Mesodermal cell (in vitro differentiated cells): ENCODE measurements around the gene HLA-DQB2.
"Not testable (repeated sequence)": the region's sequence is repeated elsewhere in the genome, so short reads cannot be mapped to it uniquely, and the experiment has no call there.

Experiments used
- H3K27ac ChIP-seq: 2 replicates; pipeline ENCODE4 v1.7.0; 2013; ENCODE audit warnings: mild to moderate bottlenecking, low read depth, low read length, moderate library complexity; ENCODE audit not compliant: severe bottlenecking
- H3K36me3 ChIP-seq: 2 replicates; pipeline ENCODE4 v1.7.1; 2013; ENCODE audit warnings: mild to moderate bottlenecking, low read length, moderate library complexity; ENCODE audit not compliant: control insufficient read depth, insufficient read depth
- H3K4me1 ChIP-seq: one replicate; pipeline ENCODE4 v1.7.1; 2013; ENCODE audit warnings: mild to moderate bottlenecking, low read length; ENCODE audit not compliant: insufficient read depth, control insufficient read depth, poor library complexity, severe bottlenecking
- H3K4me3 ChIP-seq: 2 replicates; pipeline ENCODE4 v1.7.0; 2013; ENCODE audit warnings: low read length, control low read depth, mild to moderate bottlenecking; ENCODE audit not compliant: insufficient read depth, poor library complexity, severe bottlenecking; ENCODE audit errors: extremely low read depth
- H3K9me3 ChIP-seq: 2 replicates; pipeline ENCODE4 v1.7.1; 2013; ENCODE audit warnings: mild to moderate bottlenecking, low read length, moderate library complexity; ENCODE audit not compliant: control insufficient read depth
- WGBS, 2 experiments: methylation state at CpG; one replicate each; pipeline ENCODE4 v1.1.5; 2013; ENCODE audit warnings: missing lambda C conversion rate in 2 of 2; ENCODE audit not compliant: insufficient coverage in 2 of 2; 5-methylcytosine and 5-hydroxymethylcytosine counted together

The HLA-DQB2 gene

DNA sequence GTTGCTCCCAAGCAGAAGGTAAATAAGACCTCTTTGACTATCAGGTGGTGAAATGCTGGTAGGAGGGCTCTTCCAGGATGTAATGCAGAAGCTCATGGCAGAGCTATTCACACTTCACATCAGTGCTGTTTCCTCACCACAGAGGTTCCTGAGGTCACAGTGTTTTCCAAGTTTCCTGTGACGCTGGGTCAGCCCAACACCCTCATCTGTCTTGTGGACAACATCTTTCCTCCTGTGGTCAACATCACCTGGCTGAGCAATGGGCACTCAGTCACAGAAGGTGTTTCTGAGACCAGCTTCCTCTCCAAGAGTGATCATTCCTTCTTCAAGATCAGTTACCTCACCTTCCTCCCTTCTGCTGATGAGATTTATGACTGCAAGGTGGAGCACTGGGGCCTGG is 17.7 kb downstream of the HLA-DQB2 start:
- WGBS, 2 experiments = 70 to 72% methylated on average over 1 of the region's 1 CpG
- not testable (repeated sequence) for H3K9me3 ChIP-seq

DNA sequence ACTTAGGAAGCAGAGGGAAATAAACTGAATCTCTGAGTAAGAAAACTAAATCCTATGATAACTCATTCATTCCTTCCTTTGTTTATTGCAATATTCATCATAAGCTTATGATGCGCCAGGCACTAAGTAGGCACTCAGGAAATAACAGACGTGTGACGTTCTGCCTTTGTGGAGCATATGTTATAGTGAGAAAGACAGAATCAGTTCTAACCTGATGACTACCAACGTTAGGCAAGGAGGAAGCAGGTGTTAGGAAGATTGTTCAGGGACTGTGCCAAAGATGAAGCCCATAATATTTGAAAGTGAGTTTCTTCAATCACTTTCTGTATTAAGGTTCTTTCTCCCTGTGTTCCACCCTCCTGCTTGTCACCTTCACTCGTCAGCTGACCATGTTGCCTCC is 18.6 kb downstream of the HLA-DQB2 start:
- no peak overlapping the region for H3K27ac ChIP-seq
- 81 to 95% methylated on average over 4 to 5 of the region's 5 CpGs for WGBS, 2 experiments
- no peak overlapping the region for H3K4me3 ChIP-seq
- H3K4me1 ChIP-seq = no peaks in the 10 kb centered on the region
- H3K36me3 ChIP-seq = no peaks in the 10 kb centered on the region
- H3K9me3 ChIP-seq = no peaks in the 10 kb centered on the region

More for the DNA sequence above, 17.7 kb downstream of the HLA-DQB2 start:
- not testable (repeated sequence) for H3K4me3 ChIP-seq, H3K4me1 ChIP-seq, H3K36me3 ChIP-seq, H3K27ac ChIP-seq

DNA sequence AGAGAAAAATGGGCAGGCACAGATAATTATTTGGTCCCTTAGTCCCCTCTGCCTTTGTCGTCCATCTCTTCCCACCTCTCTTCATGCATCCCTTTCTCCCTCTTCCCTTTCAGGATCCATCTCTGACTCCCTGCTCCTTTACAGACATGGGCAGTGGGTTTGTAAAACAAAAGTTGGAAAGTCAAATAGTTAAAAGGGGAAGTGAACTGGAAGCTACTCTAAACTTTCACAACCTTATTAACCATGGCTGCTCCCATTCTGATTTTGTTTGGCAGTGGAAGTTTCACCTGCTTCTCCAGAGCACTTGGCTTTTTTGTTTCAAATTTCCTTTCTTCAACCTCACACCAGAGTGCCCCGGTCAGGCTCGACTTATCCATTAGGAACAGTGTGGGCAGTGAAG is 21.0 kb downstream of the HLA-DQB2 start:
- WGBS, 2 experiments = 100% methylated on average over 1 of the region's 3 CpGs; no CpG with 5 or more reads in 1 of the 2 experiments
- no peaks in the 10 kb centered on the region for H3K9me3 ChIP-seq
- no peaks in the 10 kb centered on the region for H3K4me1 ChIP-seq
- H3K36me3 ChIP-seq = no peaks in the 10 kb centered on the region
- no peak overlapping the region for H3K27ac ChIP-seq
- no peak overlapping the region for H3K4me3 ChIP-seq

DNA sequence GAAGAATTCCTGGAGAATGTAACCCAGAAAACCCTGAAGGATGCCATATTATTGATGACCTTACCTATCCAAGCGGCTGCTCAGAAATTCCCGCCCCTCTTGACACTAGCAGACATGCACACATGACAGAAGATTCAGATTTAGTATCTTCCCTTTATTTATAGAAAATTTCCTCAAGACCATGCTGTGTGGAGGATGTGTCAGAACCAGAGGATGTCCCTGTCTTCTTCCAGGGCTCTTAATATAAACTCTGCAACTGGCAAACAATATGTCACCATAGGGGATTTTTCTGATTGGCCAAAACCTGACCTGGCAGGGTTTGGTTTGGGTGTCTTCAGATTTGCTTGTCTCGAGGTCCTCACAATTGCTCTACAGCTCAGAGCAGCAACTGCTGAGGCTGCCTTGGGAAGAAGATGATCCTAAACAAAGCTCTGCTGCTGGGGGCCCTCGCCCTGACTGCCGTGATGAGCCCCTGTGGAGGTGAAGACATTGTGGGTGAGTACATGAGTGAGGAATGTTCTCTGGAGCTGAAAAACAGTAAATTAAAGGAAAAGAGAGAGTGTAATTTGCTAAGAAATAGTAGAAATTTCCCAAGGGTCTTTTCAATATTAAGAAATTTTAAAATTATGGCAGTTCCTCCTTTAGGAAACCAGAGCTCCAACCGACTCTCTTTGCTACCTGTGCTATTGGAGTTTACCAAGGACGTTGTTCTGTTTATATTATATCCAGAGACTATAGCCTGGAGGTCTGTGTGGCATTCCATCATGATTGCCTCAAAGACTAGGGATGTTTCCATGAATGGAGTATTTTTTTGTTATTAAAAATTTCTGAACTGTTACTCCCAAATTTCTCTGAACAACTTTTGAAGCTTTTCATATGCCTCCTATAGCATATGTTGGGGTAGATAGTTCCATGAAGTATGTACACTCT is 22.0 kb downstream of the HLA-DQB2 start, which contains the start of gene HLA-DQA2:
Gene HLA-DQA2, plus strand, starts transcription at position 361 of the 930 bp plus-strand sequence. Its CDS starts 53 bp downstream, at position 414.
- H3K4me1 ChIP-seq = no peaks in the 10 kb centered on the region
- H3K4me3 ChIP-seq = no peak within 1 kb of the TSS
- 71 to 88% methylated on average over 2 to 3 of the region's 7 CpGs for WGBS, 2 experiments
- no peak within 1 kb of the TSS for H3K27ac ChIP-seq
- no peaks in the 10 kb centered on the region for H3K9me3 ChIP-seq
- no peaks in the 10 kb centered on the region for H3K36me3 ChIP-seq

DNA sequence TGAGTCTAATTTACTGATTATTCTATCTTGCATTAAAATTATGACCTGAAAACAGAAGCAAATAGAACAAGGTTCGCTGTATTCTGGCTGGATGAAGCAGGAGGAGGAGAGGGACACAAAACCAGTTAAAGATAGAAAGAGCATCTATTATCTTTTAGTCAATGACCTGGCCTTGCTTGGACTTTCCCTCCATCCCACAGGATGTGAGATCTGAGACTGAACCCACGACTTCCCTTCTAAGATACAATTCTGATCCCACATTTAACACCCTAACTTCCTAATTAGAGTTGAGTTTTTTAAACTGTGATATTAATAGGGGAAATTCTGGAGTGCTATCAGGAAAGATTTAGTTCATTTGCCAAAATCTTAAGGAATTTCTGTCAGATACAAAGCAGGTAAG is 25.2 kb downstream of the HLA-DQB2 start:
- no peaks in the 10 kb centered on the region for H3K4me1 ChIP-seq
- H3K9me3 ChIP-seq = no peaks in the 10 kb centered on the region
- WGBS, 2 experiments = no CpG with 5 or more reads among the region's 2 CpGs
- no peaks in the 10 kb centered on the region for H3K36me3 ChIP-seq
- no peak overlapping the region for H3K27ac ChIP-seq
- no peak overlapping the region for H3K4me3 ChIP-seq

DNA sequence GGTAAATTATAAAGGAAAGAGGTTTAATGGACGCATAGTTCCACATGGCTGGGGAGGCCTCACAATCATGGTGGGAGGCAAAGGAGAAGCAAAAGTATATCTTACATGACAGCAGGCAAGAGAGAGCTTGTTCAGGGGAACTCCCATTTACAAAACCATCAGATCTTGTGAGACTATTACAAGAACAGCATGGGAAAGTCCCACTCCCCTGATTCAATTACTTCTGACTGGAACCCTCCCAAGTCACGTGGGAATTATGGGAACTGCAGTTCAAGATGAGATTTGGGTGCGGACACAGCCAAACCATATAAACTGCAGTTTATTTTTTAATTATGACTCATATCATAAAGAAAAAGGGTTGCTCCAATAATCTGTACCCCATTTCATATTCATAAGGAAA is 44.5 kb downstream of the HLA-DQB2 start:
- Histone ChIP-seq H3K4me3 (no peak overlapping the region), H3K9me3 (no peaks in the 10 kb centered on the region), H3K36me3 (no peaks in the 10 kb centered on the region), H3K27ac (no peak overlapping the region), H3K4me1 (no peaks in the 10 kb centered on the region)
- WGBS, 2 experiments = 60 to 100% methylated on average over 1 to 2 of the region's 3 CpGs

- 80 to 86% methylated on average over 1 to 2 of the region's 3 CpGs for WGBS, 2 experiments
- Histone ChIP-seq H3K4me3 (no peak overlapping the region), H3K9me3 (no peaks in the 10 kb centered on the region), H3K4me1 (no peaks in the 10 kb centered on the region), H3K36me3 (no peaks in the 10 kb centered on the region), H3K27ac (no peak overlapping the region)
Observed at GRCh38 chr6:32716396-32716795, 46.9 kb downstream of the HLA-DQB2 start.

DNA sequence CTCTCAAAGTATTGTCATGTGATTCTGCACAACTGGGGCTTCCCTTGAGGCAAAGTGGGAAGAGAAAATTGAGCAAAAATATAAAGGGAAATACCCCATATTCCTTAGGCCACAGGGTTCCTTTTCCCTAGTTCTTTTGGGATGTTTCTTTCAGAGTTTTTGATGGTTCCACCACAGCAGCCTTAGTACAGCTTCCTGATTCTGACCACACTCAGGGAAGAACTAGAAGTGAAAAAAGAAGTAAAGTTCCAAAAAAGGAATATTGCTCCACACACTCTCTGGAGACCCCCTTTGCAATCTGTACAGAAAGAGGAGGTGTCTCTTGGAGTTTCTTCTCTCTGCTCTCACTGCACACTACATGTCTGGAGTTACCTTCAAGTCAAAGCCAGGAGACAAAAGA is 50.1 kb downstream of the HLA-DQB2 start:
- H3K4me1 ChIP-seq = no peaks in the 10 kb centered on the region
- H3K27ac ChIP-seq = no peak overlapping the region
- no peaks in the 10 kb centered on the region for H3K9me3 ChIP-seq
- H3K36me3 ChIP-seq = no peaks in the 10 kb centered on the region
- H3K4me3 ChIP-seq = no peak overlapping the region

GRCh38 chr6:32709625-32710024 is 53.7 kb downstream of the HLA-DQB2 start:
- Histone ChIP-seq H3K9me3 (no peaks in the 10 kb centered on the region), H3K27ac (no peak overlapping the region), H3K4me1 (no peaks in the 10 kb centered on the region), H3K36me3 (no peaks in the 10 kb centered on the region), H3K4me3 (no peak overlapping the region)
